ENCODE results near the gene SOCS2. TPM values are rescaled to one million over a fixed set of nuclear protein-coding genes. Genes with fewer than 3 reads are reported as not detected.

Gene SOCS2
- total RNA-seq, 2 experiments from 2014 or later = not detected

GRCh38 chr12:93592641-93593406, 20.3 kb downstream of the SOCS2 start:
- Histone ChIP-seq H4K20me1 (ENCODE audit: insufficient read depth, low read length) (no peaks in the 10 kb centered on the region), H3K4me3 (ENCODE audit: low read depth, low read length, poor library complexity, severe bottlenecking) (no peak overlapping the region), H3K27ac (ENCODE audit: low read depth, low read length, poor library complexity, severe bottlenecking) (peak overlapping the region; percentile 73), H3K79me2 (ENCODE audit: insufficient read depth, low read depth, low read length) (no peaks in the 10 kb centered on the region), H2AFZ (ENCODE audit: low read length) (peak overlapping the region; percentile 9; the same call in 1 of the 2 replicates), H3K4me1 (ENCODE audit: insufficient read depth, low read length, poor library complexity, severe bottlenecking) (peaks cover 62% of the 10 kb centered on the region), H3K4me2 (ENCODE audit: low read length) (peak overlapping the region; percentile 77; the same call in 1 of the 2 replicates), H3K9me3 (ENCODE audit: low read length) (no peaks in the 10 kb centered on the region), H3K36me3 (ENCODE audit: insufficient read depth, low read length) (no peaks in the 10 kb centered on the region; the same call in 1 of the 2 replicates), H3K9me2 (ENCODE audit: insufficient read depth, low read length) (no peaks in the 10 kb centered on the region)
- BruUV-seq (replicated peaks) = no TSS peak
- ChIA-PET CTCF (ENCODE audit: unreplicated experiment) (no interaction called here), POLR2A (interaction anchor here (0.6 to 3.5 kb wide), 12 partner anchors 8 to 508 kb away, joined by 3 to 11 read pairs (median 3); partner anchors contain the start of gene CRADD)
- no peak for TF ChIP-seq EZH2phosphoT487 (IDR thresholded peaks at IDR 0.05; ENCODE audit: borderline replicate concordance, low read depth, low read length)
- no peak for TF ChIP-seq CTCF (conservative IDR thresholded peaks at IDR 0.05; ENCODE audit: low read length)
- intact Hi-C loops (cut with micrococcal nuclease; ENCODE audit: unreplicated experiment) = loop anchor here (5.0 kb wide), 1 partner anchor 84 kb away; the partner anchor contains the start of gene CRADD
- DNase-seq (ENCODE audit: low spot score) = peak; percentile 35

GRCh38 chr12:93593843-93594242, 21.4 kb downstream of the SOCS2 start:
- DNase-seq (ENCODE audit: low spot score) = peak; percentile 76
- Histone ChIP-seq H3K36me3 (ENCODE audit: insufficient read depth, low read length) (no peaks in the 10 kb centered on the region; the same call in 1 of the 2 replicates), H2AFZ (ENCODE audit: low read length) (peak overlapping the region; percentile 82), H3K4me2 (ENCODE audit: low read length) (peak overlapping the region; percentile 77), H3K9me2 (ENCODE audit: insufficient read depth, low read length) (no peaks in the 10 kb centered on the region), H3K4me3 (ENCODE audit: low read depth, low read length, poor library complexity, severe bottlenecking) (peak overlapping the region; percentile 51), H4K20me1 (ENCODE audit: insufficient read depth, low read length) (no peaks in the 10 kb centered on the region), H3K9me3 (ENCODE audit: low read length) (no peaks in the 10 kb centered on the region), H3K27ac (ENCODE audit: low read depth, low read length, poor library complexity, severe bottlenecking) (peak overlapping the region; percentile 73), H3K79me2 (ENCODE audit: insufficient read depth, low read depth, low read length) (no peaks in the 10 kb centered on the region), H3K4me1 (ENCODE audit: insufficient read depth, low read length, poor library complexity, severe bottlenecking) (peaks cover 62% of the 10 kb centered on the region)
- ChIA-PET POLR2A (interaction anchor here (0.7 to 3.5 kb wide), 8 partner anchors 9 to 1766 kb away, joined by 3 to 11 read pairs (median 4); partner anchors contain the start of gene CRADD), CTCF (ENCODE audit: unreplicated experiment) (no interaction called here)
- BruUV-seq (replicated peaks) = no TSS peak
- TF ChIP-seq EZH2phosphoT487 (IDR thresholded peaks at IDR 0.05; ENCODE audit: borderline replicate concordance, low read depth, low read length) (no peak), CTCF (conservative IDR thresholded peaks at IDR 0.05; ENCODE audit: low read length) (no peak)
- intact Hi-C loops (cut with micrococcal nuclease; ENCODE audit: unreplicated experiment) = loop anchor here (5.0 kb wide), 1 partner anchor 83 kb away; the partner anchor contains the start of gene CRADD
